GM18502 (cell line): Measurements from ENCODE around the gene ACTN4.
"Not testable (repeated sequence)": the region's sequence is repeated elsewhere in the genome, so short reads cannot be mapped to it uniquely, and the experiment has no call there.

Experiments
- ATAC-seq: cut with Tn5 transposase; IDR thresholded peaks from one replicate; pipeline ENCODE4 v1.9.1; 2021; ENCODE audit warnings: mild to moderate bottlenecking; ENCODE audit not compliant: unreplicated experiment, poor library complexity

ACTN4 gene

DNA sequence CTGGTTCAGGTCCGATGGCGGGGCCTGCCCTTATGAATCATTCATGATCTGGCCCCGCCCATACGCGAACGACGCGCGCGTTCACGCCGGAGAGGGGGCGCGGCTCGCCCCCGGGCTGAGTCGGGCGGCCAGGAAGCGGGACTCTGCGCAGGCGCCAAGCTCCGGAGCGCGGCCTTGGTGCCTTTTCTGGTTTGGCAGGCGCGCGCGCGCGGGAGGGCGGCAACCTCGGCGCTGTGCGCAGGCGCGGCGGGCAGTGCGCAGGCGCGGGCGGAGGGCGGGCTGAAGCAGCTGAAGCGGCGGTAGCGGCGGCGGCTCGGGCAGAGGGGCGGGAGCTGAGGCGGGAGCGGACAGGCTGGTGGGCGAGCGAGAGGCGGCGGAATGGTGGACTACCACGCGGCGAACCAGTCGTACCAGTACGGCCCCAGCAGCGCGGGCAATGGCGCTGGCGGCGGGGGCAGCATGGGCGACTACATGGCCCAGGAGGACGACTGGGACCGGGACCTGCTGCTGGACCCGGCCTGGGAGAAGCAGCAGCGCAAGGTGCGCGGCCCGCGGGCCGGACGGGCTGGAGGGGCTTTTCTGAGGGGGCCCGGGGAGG, at the start of gene ACTN4:
ACTN4 (plus strand) TSS at position 282 of the 598 bp plus-strand sequence; CDS start at position 379, 97 bp downstream.
- ATAC-seq, result peak; percentile 86

DNA sequence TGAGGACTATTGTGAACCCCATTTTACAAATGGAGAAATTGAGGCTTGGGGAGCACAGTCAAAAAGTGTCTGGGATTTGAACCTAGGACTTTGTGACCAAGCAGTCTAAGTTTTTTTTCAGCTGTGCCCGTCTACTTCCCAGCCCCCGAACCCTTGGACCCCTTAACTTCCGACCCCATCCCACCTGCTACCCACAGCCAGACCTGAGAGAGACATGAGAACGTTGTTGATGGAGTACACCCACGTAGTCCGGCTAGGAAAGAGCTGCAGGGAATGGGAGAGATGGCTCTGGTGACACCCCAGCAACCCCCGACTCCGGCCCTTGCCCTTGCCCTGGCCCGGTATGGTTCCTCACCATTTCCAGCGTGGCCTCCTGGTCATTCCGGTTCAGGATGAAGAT, 47.7 kb upstream of the ACTN4 start:
- no peak for ATAC-seq

DNA sequence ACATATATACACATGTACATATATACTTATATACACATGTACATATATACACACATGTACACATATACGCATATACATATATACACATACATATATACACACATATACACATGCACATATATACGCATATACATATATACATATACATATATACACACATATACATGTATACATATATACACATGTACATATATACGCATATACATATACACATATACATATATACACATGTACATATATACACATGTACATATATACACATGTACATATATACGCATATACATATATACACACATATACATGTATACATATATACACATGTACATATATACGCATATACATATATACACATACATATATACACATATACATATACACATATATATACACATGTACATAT, 44.6 kb upstream of the ACTN4 start:
- not testable (repeated sequence) for ATAC-seq

GRCh38 chr19:38606131-38606530, 41.3 kb upstream of the ACTN4 start:
- ATAC-seq, result no peak

DNA sequence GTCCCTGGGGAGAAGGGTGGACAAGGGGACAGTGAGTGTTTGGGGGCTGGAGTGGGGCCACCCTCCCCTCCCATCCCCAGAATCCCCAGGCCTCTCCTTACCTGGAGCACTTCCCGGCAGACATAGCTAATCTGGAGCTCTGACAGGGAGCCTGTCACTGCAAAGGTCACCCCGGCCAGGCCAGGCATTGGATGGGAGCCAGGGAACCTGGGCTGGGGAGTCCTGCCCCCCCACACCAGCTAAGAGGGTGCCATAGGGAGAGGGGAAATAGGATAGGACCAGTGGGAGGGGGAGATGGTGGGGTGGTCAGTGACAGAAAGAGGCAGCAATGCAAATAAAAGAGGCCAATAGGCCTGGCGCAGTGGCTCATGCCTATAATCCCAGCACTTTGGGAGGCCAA, 33.2 kb upstream of the ACTN4 start:
- ATAC-seq, result no peak

DNA sequence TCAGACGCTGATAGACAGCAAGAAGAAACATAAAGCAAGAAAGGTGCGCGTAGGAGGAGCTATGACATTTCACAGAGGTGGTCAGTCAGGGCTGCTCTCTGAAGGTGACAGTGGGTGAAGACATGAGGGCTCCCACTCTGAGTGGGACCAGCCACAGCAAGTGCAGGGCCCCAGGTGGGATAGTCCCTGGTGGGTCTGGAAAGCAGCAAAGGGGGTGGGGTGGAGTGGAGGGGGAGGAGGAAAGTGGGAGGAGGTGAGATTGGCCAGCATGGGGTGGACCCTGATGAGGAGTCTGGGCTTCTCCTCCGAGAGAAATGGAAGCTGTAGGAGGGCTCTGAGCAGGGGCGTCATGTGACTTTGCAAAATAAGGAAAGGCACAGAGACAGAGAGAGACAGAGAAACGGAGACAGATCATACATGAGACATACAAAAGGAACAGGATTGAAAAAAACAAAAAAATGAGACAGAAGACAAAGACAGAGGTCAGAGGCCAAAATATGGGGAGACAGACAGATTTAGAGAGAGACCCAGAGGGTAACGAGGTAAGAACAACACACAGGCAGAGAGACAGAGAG, 32.4 kb upstream of the ACTN4 start:
- ATAC-seq, result no peak

DNA sequence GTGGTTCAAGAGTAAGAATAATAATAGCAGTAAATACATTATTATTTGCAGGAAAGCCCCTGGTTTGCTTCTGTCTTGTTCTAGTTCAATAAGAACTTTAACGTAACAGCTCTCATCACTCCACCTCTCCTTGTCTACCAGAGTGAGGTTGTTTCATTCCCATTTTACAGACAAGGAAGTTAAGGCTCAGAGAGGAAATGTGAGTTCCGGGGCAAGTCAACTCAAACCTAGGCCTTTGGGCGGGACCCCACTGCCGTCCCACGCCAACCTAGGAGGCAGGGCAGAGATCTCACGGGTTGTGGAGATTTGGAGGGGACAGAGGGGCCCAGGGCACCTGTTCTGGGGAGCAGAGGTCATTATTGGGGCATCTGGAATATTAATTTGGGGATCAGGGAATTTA, 31.2 kb upstream of the ACTN4 start:
- ATAC-seq, result no peak

DNA sequence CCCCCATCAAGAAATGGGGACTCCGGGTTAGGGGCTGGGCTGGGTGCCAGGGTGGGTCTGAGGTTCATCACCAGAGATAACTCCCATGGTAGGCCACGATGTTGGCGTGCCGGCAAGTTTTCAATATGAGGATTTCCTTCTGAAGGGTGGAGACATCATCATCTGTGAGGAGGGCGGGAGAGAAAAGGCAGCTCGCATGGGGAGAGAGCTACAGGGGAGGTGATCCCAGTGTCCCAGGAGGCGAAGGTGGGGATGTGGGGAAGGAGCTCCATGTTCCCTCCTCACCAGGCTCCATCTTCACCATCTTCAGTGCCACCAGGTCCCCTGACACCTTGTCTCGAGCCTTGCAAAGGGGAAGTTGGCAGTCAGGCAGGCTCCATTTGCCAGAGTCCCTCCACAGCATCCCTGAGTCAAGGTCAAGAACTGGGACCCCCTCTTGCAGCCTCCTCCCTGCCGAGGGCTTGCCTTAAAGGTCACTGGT, 30.1 kb upstream of the ACTN4 start:
- ATAC-seq, result peak; percentile 2

- peak; percentile 54 for ATAC-seq
Observed at GRCh38 chr19:38617764-38618589, 29.5 kb upstream of the ACTN4 start, which contains the start of gene MAP4K1. TSS of gene MAP4K1 (minus strand) at chr19:38617953. CDS start at chr19:38617895, 58 bp downstream.

DNA sequence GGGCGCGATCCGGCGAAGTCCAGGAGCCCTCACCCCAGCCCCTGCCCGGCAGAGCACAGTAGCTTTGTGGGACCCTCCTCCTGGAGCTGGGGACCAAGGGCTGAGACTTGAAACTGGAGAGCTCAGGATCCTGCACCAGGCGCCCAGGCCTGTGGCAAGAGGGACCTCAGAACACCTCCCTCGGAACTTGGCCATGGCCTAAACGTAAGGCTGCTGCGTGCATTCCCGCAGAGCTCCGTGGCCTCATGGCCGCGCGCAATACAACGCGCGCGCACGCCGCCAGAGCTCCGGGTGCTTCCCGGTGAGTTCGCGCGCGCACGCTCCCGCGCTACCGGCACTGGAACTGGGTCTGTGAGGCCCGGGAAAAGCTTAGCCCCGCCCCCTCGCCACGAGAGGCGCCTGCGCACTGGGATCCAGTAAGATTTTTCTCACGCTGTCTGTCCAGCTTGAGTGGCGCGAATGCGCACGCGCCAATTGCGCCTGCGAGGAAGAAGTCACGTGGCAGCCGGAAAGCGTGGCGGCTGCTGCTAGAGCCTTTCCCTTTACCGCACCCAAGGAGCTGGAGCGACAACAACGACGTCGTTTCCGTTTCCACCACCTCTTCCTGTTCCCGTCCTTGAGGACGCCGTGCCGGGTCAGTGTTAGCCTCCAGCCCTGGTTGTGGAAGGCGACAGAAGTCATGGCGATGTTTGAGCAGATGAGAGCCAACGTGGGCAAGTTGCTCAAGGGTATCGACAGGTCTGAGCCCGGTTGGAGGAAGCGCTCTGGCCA, 28.7 kb upstream of the ACTN4 start, which contains the start of gene EIF3K:
EIF3K (plus strand) TSS at position 599 of the 771 bp plus-strand sequence; CDS start at position 680, 81 bp downstream.
- ATAC-seq, result peak; percentile 52

- no peak for ATAC-seq
Observed at GRCh38 chr19:38619361-38620174, 27.9 kb upstream of the ACTN4 start.

- no peak for ATAC-seq
Observed at GRCh38 chr19:38624822-38625221, 22.6 kb upstream of the ACTN4 start.

DNA sequence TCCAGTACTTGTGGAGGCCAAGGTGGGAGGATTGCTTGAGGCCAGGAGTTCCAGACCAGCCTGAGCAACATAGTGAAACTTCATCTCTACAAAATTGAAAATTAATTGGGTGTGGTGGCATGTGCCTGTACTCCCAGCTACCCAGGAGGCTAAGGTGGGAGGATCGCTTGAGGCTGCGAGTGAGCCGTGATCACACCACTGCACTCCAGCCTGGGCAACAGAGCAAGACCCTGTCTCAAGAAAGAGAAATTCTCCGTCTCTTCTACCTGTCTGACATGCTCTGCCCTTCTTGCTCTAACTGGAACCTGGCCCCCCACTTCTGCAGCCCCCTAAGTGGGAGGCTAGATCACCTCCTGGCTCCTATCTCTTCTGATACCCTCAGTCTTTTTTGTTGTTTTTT, 21.0 kb upstream of the ACTN4 start:
- ATAC-seq, result no peak

DNA sequence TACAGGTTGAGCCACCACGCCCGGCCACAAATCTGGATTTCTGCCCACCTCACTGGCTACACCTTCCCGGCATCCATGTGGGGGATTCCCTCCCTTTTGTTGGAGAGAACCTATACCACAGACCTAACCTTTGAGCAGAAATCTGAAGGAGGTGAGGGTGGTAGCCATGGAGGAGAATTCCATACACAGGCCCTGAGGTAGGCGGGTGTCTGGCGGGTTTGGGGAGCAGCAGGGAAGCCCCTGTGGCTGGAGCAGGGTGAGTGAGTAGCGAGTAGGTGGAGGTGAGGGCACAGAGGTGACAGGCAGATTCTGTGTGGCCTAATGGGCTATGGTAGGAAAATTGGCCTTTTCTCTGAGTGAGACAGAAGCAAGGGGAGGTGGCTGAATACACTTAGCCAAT, 17.9 kb upstream of the ACTN4 start:
- no peak for ATAC-seq

DNA sequence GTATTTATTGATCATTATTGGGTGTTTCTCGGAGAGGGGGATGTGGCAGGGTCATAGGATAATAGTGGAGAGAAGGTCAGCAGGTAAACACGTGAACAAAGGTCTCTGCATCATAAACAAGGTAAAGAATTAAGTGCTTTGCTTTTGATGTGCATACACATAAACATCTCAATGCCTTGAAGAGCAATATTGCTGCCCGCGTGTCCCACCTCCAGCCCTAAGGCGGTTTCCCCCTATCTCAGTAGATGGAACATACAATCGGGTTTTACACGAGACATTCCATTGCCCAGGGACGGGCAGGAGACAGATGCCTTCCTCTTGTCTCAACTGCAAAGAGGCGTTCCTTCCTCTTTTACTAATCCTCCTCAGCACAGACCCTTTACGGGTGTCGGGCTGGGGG, 16.1 kb upstream of the ACTN4 start:
- ATAC-seq, result not testable (repeated sequence)

- not testable (repeated sequence) for ATAC-seq
Observed at GRCh38 chr19:38631811-38632475, 15.5 kb upstream of the ACTN4 start.

- no peak for ATAC-seq
Observed at GRCh38 chr19:38632476-38633213, 14.8 kb upstream of the ACTN4 start.

- no peak for ATAC-seq
Observed at GRCh38 chr19:38634757-38635482, 12.5 kb upstream of the ACTN4 start.
